Liver (tissue), 9 donors: ENCODE results near the gene FAM89A. TPM values are rescaled to one million over a fixed set of nuclear protein-coding genes. Genes with fewer than 3 reads are reported as not detected.
A peak's percentile ranks its signal among the peaks of the same experiment; 100 is the strongest.

Experiments used
- DNase-seq: peaks from one replicate; pipeline ENCODE4 v3.0.0-alpha.2; 2017; ENCODE audit warnings: low spot score
- H3K27ac ChIP-seq, 2 donors: one replicate each; pipeline ENCODE4 v1.7.0; 2013; ENCODE audit warnings: inconsistent platforms in 2 of 2, low read length in 2 of 2, control low read depth in 1 of 2, low read depth in 1 of 2, mild to moderate bottlenecking in 1 of 2
- H3K27me3 ChIP-seq, 4 donors: one replicate each; pipeline versions ENCODE4 v1.6.1 to v1.7.0; 2013; ENCODE audit warnings: low read length in 3 of 4, inconsistent platforms in 1 of 4, mild to moderate bottlenecking in 1 of 4, moderate library complexity in 1 of 4; ENCODE audit not compliant: control insufficient read depth in 4 of 4, insufficient read depth in 4 of 4
- H3K36me3 ChIP-seq, 4 donors: one replicate each; pipeline versions ENCODE4 v1.6.1 to v1.7.0; 2013; ENCODE audit warnings: low read length in 3 of 4, mild to moderate bottlenecking in 3 of 4, low read depth in 1 of 4, moderate library complexity in 1 of 4; ENCODE audit not compliant: control insufficient read depth in 4 of 4, insufficient read depth in 3 of 4
- H3K4me1 ChIP-seq, 4 donors: one replicate each; pipeline versions ENCODE4 v1.6.1 to v1.7.0; 2013; ENCODE audit warnings: low read length in 3 of 4, mild to moderate bottlenecking in 3 of 4, moderate library complexity in 1 of 4; ENCODE audit not compliant: control insufficient read depth in 4 of 4, insufficient read depth in 4 of 4
- H3K4me3 ChIP-seq, 3 donors: one replicate each; pipeline versions ENCODE4 v1.6.1 to v1.7.0; 2013; ENCODE audit warnings: low read length in 3 of 3, control low read depth in 1 of 3, low read depth in 1 of 3, mild to moderate bottlenecking in 1 of 3
- H3K9ac ChIP-seq, 2 donors: one replicate each; pipeline ENCODE4 v1.7.0; 2013; ENCODE audit warnings: low read length in 2 of 2, mild to moderate bottlenecking in 2 of 2, moderate library complexity in 2 of 2, control low read depth in 1 of 2, low read depth in 1 of 2
- H3K9me3 ChIP-seq, 4 donors: one replicate each; pipeline versions ENCODE4 v1.6.1 to v1.7.0; 2013; ENCODE audit warnings: low read length in 3 of 4; ENCODE audit not compliant: control insufficient read depth in 4 of 4
- EGR1 ChIP-seq, 2 donors: IDR thresholded peaks; 2 replicates each; pipeline ENCODE4 v1.6.1; 2016 to 2018; ENCODE audit warnings: antibody characterized with exemption in 2 of 2, low read depth in 2 of 2
- FOXA1 ChIP-seq: IDR thresholded peaks from 2 replicates; pipeline ENCODE4 v1.6.1; 2016; ENCODE audit warnings: antibody characterized with exemption
- FOXA2 ChIP-seq: IDR thresholded peaks from 2 replicates; pipeline ENCODE4 v1.6.1; 2016; ENCODE audit warnings: antibody characterized with exemption
- GABPA ChIP-seq, 2 donors: IDR thresholded peaks in 1 of 2; conservative IDR thresholded peaks in 1 of 2; 2 replicates each; pipeline ENCODE4 v1.6.1; 2016; ENCODE audit warnings: antibody characterized with exemption in 2 of 2, mild to moderate bottlenecking in 1 of 2, moderate library complexity in 1 of 2
- HNF4A ChIP-seq, 2 donors: conservative IDR thresholded peaks; 2 replicates each; pipeline ENCODE4 v1.6.1; 2016; ENCODE audit warnings: antibody characterized with exemption in 2 of 2, mild to moderate bottlenecking in 2 of 2
- HNF4G ChIP-seq: IDR thresholded peaks from 2 replicates; pipeline ENCODE4 v1.6.1; 2016; ENCODE audit warnings: antibody characterized with exemption
- JUND ChIP-seq, 2 donors: IDR thresholded peaks; 2 replicates each; pipeline ENCODE4 v1.6.1; 2016; ENCODE audit warnings: antibody characterized with exemption in 2 of 2
- NR2F2 ChIP-seq: IDR thresholded peaks from 2 replicates; pipeline ENCODE4 v1.6.1; 2016; ENCODE audit warnings: antibody characterized with exemption
- RAD21 ChIP-seq, 2 donors: IDR thresholded peaks; 2 replicates each; pipeline ENCODE4 v1.6.1; 2016; ENCODE audit warnings: antibody characterized with exemption in 2 of 2, mild to moderate bottlenecking in 2 of 2
- RXRA ChIP-seq, 2 donors: IDR thresholded peaks; 2 replicates each; pipeline ENCODE4 v1.6.1; 2017 to 2018; ENCODE audit warnings: antibody characterized with exemption in 2 of 2, mild to moderate bottlenecking in 1 of 2
- SP1 ChIP-seq: IDR thresholded peaks from 2 replicates; pipeline ENCODE4 v1.6.1; 2018; ENCODE audit warnings: antibody characterized with exemption, mild to moderate bottlenecking
- TAF1 ChIP-seq: conservative IDR thresholded peaks from 2 replicates; pipeline ENCODE4 v1.6.1; 2016; ENCODE audit warnings: antibody characterized with exemption, mild to moderate bottlenecking
- YY1 ChIP-seq: IDR thresholded peaks from 2 replicates; pipeline ENCODE4 v1.6.1; 2016; ENCODE audit warnings: antibody characterized with exemption, mild to moderate bottlenecking
- WGBS: extraction: QIAGEN DNeasy Blood & Tissue Kit; methylation state at CpG from one replicate; pipeline ENCODE4 v1.1.7; 2013; 5-methylcytosine and 5-hydroxymethylcytosine counted together
- polyA plus RNA-seq, 2 donors: library from polyadenylated mRNA; stranded (reverse) in 1 of 2; unstranded in 1 of 2; fragments of 200-250 nt in 1 of 2; fragments of >200 nt in 1 of 2; fragmentation: Nextera tagmentation in 1 of 2; extraction: Ambion mirVana in 1 of 2; gene quantifications; one replicate each; pipeline versions ENCODE4 v1.2.1 to v1.2.3, GENCODE V29; 2013 to 2015
- total RNA-seq, 2 donors: library from RNA; depleted of rRNA; stranded (reverse); fragments of >200 nt; gene quantifications; one replicate each; pipeline ENCODE4 v1.2.3, GENCODE V29; 2014
- TF ChIP-seq, protein P1 (sequence below): IDR thresholded peaks from 2 replicates; pipeline ENCODE4 v1.6.1; 2016; ENCODE audit warnings: antibody characterized with exemption
- TF ChIP-seq, protein P2 (sequence below): IDR thresholded peaks from 2 replicates; pipeline ENCODE4 v1.6.1; 2016; ENCODE audit warnings: antibody characterized with exemption
- TF ChIP-seq, protein P3 (sequence below): IDR thresholded peaks from 2 replicates; pipeline ENCODE4 v1.6.1; 2016; ENCODE audit warnings: antibody characterized with exemption
- TF ChIP-seq, protein P4 (sequence below): fragments of 150-350 bp; IDR thresholded peaks from 2 replicates; pipeline ENCODE4 v1.5.1; 2017; ENCODE audit warnings: improper control_type of control experiment, low read depth, low read length; ENCODE audit not compliant: missing input control
- TF ChIP-seq, protein P5 (sequence below): IDR thresholded peaks from 2 replicates; pipeline ENCODE4 v1.6.1; 2016; ENCODE audit warnings: antibody characterized with exemption, mild to moderate bottlenecking
- donor health status: healthy.
- donor health status: healthy.
- donor health status: healthy.
- donor health status: healthy.
- donor health status: healthy.

FAM89A gene
- total and polyA plus RNA-seq, 4 donors = 5.3 to 8.8 (median 8.1) TPM

DNA sequence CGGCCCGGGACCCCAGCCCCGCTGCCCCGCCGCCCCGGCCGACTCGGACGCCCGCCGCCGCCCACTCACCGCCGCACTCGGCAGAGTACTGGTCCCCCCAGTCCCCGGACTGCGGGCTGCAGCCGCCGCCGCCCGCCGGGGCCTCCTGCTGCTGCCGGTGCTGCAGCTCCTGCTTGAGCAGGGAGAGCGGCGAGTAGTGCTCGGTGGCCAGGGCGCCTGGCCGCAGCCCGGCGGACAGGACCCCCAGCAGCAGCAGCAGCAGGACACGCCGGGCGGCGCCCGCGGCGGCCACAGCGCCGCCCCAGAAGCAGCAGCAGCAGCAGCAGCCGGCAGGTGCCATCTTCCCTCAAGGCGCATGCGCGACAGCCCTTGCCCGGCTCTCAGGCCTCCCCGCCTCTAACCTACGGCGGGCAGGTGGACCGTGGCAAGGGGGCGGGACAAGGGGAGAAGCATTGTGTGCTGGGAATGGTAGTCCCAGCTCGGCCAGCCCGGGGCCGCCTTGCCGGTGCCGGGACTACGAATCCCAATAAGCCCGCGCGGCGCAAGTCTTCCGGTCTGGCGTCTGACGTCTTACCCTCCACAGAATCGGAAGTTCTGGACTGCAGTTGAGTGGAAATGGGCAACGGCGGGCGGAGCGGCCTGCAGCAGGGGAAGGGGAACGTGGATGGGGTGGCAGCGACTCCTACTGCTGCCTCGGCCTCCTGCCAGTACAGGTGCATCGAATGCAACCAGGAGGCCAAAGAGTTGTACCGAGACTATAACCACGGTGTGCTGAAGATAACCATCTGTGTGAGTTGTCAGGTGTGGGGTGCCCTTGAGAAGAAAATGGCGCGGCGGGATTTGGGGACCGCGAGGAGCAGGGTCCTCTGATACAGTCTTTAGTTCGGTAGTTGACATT lies 61.3 kb downstream of the FAM89A start, which contains the start of the genes ARV1 and TTC13:
Gene ARV1, plus strand, starts transcription at position 604 of the 898 bp plus-strand sequence. Its CDS starts 12 bp downstream, at position 616.
Gene TTC13, minus strand, starts transcription at position 371 of the 898 bp plus-strand sequence. Its CDS starts 31 bp downstream, at position 340.
- under 1% methylated on average over 79 of the region's 79 CpGs for WGBS
- TF ChIP-seq HNF4G (no peak), RXRA (IDR thresholded peaks at IDR 0.05) (peak; percentile 42 to 49), SP1 (peak; percentile 86), YY1 (peak; percentile 93), FOXA1 (no peak), TAF1 (peak; percentile 83), HNF4A (conservative IDR thresholded peaks at IDR 0.05) (peak in 1 of 2 donors; percentile 27), NR2F2 (peak; percentile 25), EGR1 (IDR thresholded peaks at IDR 0.05; ENCODE audit: low read depth in 2 of 2) (no peak), JUND (IDR thresholded peaks at IDR 0.05) (peak in 1 of 2 donors; percentile 31), GABPA (IDR thresholded peaks at IDR 0.05 in 1 of 2, conservative IDR thresholded peaks at IDR 0.05 in 1 of 2) (peak; percentile 76 to 94), FOXA2 (no peak), RAD21 (IDR thresholded peaks at IDR 0.05) (peak; percentile 62 to 72)
- TF ChIP-seq, protein P1, sequence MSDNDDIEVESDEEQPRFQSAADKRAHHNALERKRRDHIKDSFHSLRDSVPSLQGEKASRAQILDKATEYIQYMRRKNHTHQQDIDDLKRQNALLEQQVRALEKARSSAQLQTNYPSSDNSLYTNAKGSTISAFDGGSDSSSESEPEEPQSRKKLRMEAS = peak; percentile 94
- TF ChIP-seq, protein P2, sequence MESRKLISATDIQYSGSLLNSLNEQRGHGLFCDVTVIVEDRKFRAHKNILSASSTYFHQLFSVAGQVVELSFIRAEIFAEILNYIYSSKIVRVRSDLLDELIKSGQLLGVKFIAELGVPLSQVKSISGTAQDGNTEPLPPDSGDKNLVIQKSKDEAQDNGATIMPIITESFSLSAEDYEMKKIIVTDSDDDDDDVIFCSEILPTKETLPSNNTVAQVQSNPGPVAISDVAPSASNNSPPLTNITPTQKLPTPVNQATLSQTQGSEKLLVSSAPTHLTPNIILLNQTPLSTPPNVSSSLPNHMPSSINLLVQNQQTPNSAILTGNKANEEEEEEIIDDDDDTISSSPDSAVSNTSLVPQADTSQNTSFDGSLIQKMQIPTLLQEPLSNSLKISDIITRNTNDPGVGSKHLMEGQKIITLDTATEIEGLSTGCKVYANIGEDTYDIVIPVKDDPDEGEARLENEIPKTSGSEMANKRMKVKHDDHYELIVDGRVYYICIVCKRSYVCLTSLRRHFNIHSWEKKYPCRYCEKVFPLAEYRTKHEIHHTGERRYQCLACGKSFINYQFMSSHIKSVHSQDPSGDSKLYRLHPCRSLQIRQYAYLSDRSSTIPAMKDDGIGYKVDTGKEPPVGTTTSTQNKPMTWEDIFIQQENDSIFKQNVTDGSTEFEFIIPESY = peak; percentile 72
- TF ChIP-seq, protein P3, sequence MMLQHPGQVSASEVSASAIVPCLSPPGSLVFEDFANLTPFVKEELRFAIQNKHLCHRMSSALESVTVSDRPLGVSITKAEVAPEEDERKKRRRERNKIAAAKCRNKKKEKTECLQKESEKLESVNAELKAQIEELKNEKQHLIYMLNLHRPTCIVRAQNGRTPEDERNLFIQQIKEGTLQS = no peak
- TF ChIP-seq, protein P4, sequence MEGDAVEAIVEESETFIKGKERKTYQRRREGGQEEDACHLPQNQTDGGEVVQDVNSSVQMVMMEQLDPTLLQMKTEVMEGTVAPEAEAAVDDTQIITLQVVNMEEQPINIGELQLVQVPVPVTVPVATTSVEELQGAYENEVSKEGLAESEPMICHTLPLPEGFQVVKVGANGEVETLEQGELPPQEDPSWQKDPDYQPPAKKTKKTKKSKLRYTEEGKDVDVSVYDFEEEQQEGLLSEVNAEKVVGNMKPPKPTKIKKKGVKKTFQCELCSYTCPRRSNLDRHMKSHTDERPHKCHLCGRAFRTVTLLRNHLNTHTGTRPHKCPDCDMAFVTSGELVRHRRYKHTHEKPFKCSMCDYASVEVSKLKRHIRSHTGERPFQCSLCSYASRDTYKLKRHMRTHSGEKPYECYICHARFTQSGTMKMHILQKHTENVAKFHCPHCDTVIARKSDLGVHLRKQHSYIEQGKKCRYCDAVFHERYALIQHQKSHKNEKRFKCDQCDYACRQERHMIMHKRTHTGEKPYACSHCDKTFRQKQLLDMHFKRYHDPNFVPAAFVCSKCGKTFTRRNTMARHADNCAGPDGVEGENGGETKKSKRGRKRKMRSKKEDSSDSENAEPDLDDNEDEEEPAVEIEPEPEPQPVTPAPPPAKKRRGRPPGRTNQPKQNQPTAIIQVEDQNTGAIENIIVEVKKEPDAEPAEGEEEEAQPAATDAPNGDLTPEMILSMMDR = peak; percentile 22
- TF ChIP-seq, protein P5, sequence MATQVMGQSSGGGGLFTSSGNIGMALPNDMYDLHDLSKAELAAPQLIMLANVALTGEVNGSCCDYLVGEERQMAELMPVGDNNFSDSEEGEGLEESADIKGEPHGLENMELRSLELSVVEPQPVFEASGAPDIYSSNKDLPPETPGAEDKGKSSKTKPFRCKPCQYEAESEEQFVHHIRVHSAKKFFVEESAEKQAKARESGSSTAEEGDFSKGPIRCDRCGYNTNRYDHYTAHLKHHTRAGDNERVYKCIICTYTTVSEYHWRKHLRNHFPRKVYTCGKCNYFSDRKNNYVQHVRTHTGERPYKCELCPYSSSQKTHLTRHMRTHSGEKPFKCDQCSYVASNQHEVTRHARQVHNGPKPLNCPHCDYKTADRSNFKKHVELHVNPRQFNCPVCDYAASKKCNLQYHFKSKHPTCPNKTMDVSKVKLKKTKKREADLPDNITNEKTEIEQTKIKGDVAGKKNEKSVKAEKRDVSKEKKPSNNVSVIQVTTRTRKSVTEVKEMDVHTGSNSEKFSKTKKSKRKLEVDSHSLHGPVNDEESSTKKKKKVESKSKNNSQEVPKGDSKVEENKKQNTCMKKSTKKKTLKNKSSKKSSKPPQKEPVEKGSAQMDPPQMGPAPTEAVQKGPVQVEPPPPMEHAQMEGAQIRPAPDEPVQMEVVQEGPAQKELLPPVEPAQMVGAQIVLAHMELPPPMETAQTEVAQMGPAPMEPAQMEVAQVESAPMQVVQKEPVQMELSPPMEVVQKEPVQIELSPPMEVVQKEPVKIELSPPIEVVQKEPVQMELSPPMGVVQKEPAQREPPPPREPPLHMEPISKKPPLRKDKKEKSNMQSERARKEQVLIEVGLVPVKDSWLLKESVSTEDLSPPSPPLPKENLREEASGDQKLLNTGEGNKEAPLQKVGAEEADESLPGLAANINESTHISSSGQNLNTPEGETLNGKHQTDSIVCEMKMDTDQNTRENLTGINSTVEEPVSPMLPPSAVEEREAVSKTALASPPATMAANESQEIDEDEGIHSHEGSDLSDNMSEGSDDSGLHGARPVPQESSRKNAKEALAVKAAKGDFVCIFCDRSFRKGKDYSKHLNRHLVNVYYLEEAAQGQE = peak; percentile 86
- DNase-seq = peak; percentile 96
- peaks cover 0 to 16% (median 14%) of the 10 kb centered on the region in 4 donors for H3K4me1 ChIP-seq
- no peaks in the 10 kb centered on the region for H3K9me3 ChIP-seq
- H3K36me3 ChIP-seq = peaks cover 0 to 5% (median 0%) of the 10 kb centered on the region in 4 donors
- H3K4me3 ChIP-seq = peak within 1 kb of the TSS; percentile 78 to 99 (median 94)
- H3K27ac ChIP-seq = peak within 1 kb of the TSS; percentile 64 to 66
- H3K9ac ChIP-seq = peak within 1 kb of the TSS; percentile 82 to 83
- H3K27me3 ChIP-seq = no peaks in the 10 kb centered on the region
